ENCODE results near the gene RBM19. TPM values are rescaled to one million over a fixed set of nuclear protein-coding genes. Genes with fewer than 3 reads are reported as not detected.

Gene RBM19
- total and polyA plus RNA-seq, 12 donors = 13.3 to 26.6 (median 16.2) TPM

GRCh38 chr12:113783811-113784210 is 182.3 kb downstream of the RBM19 start:
- intact Hi-C loops (cut with DNase I) = no loop called here
- no peak for DNase-seq
- WGBS, 2 donors = 82 to 87% methylated on average over 5 of the region's 5 CpGs
- H3K9me3 ChIP-seq = peaks cover 0 to 8% (median 0%) of the 10 kb centered on the region in 11 donors
- no peak overlapping the region for H3K4me3 ChIP-seq
- H3K4me1 ChIP-seq = no peaks in the 10 kb centered on the region
- no peak for TF ChIP-seq CTCF (IDR thresholded peaks at IDR 0.05)
- H3K27ac ChIP-seq = no peak overlapping the region
- no peak for ATAC-seq
- H3K27me3 ChIP-seq = peaks cover 0 to 88% (median 74%) of the 10 kb centered on the region in 7 donors
- H3K36me3 ChIP-seq = no peaks in the 10 kb centered on the region

GRCh38 chr12:113782873-113783272 is 183.3 kb downstream of the RBM19 start:
- Histone ChIP-seq H3K9me3 (peaks cover 0 to 2% (median 0%) of the 10 kb centered on the region in 11 donors), H3K27me3 (peaks cover 0 to 96% (median 82%) of the 10 kb centered on the region in 7 donors), H3K4me3 (no peak overlapping the region), H3K36me3 (no peaks in the 10 kb centered on the region), H3K27ac (no peak overlapping the region), H3K4me1 (no peaks in the 10 kb centered on the region)
- DNase-seq (no peak), ATAC-seq (no peak)
- 20 to 28% methylated on average over 13 to 14 of the region's 14 CpGs for WGBS, 2 donors
- intact Hi-C loops (cut with DNase I) = no loop called here
- TF ChIP-seq CTCF (IDR thresholded peaks at IDR 0.05) = no peak

DNA sequence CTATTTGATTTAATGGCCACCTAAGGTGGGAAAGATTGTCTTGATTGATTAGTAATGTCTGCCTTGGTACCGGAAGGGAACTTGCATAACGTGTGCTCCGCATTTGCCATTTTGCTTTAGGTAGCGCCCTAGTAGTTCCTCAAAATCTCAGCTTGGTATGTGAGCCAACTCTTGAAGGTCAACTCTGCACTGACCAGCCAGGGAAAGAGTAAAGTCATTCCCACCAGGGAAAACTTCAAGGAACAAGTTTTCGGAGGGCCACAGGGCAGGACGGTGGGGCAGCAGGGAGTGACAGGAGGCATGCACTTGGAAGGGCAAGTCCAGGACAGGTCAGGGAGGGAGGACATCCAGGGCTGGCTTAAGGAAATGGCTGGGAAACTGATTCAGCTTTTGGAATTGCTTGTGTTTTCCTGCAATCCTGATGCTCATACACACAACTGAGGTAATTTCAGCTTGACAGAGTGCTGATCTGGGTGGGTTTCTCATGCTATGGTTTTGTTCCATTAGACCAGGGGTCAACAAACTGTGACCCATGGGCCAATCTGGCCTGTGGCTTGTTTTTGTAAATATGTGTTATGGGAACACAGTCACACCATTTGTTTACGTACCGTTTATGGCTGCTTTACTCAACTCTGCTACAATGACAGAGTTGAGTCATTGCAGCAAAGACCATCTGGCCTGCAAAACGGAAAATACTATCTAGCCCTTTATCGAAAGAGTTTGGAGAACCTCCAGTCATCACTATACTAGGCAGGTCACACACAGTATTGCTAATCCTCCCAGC is 184.5 kb downstream of the RBM19 start:
- WGBS, 2 donors = 52 to 58% methylated on average over 10 of the region's 10 CpGs
- Histone ChIP-seq H3K4me3 (no peak overlapping the region), H3K4me1 (no peaks in the 10 kb centered on the region), H3K27me3 (peaks cover 0 to 95% (median 82%) of the 10 kb centered on the region in 7 donors), H3K27ac (no peak overlapping the region), H3K36me3 (no peaks in the 10 kb centered on the region), H3K9me3 (peaks cover 0 to 2% (median 0%) of the 10 kb centered on the region in 11 donors)
- DNase-seq = no peak
- ATAC-seq = no peak
- intact Hi-C loops (cut with DNase I) = no loop called here
- TF ChIP-seq CTCF (IDR thresholded peaks at IDR 0.05) = no peak

- DNase-seq = no peak
- no peak overlapping the region for H3K4me3 ChIP-seq
- intact Hi-C loops (cut with DNase I) = no loop called here
- TF ChIP-seq CTCF (IDR thresholded peaks at IDR 0.05) = no peak
- H3K27ac ChIP-seq = no peak overlapping the region
- H3K4me1 ChIP-seq = no peaks in the 10 kb centered on the region
- peaks cover 0 to 94% (median 81%) of the 10 kb centered on the region in 7 donors for H3K27me3 ChIP-seq
- 69 to 82% methylated on average over 2 of the region's 2 CpGs for WGBS, 2 donors
- no peak for ATAC-seq
- peaks cover 0 to 2% (median 0%) of the 10 kb centered on the region in 11 donors for H3K9me3 ChIP-seq
- H3K36me3 ChIP-seq = no peaks in the 10 kb centered on the region
Measured at GRCh38 chr12:113779774-113780173, 186.4 kb downstream of the RBM19 start.

Data from heart right ventricle (tissue), 16 donors.